SH-SY5Y (cell line): Measurements from ENCODE around the gene ANTXR2.

Experiments
- GATA2 ChIP-seq: IDR thresholded peaks from 2 replicates; pipeline ENCODE4 v1.6.1; 2011; ENCODE audit warnings: mild to moderate bottlenecking, low read depth, low read length
- GATA3 ChIP-seq: IDR thresholded peaks from 2 replicates; pipeline ENCODE4 v1.6.1; 2011; ENCODE audit warnings: low read depth, mild to moderate bottlenecking, low read length, moderate library complexity

- TF ChIP-seq GATA2 (no peak), GATA3 (no peak)
These were observed 38.2 kb upstream of the ANTXR2 start for GRCh38 chr4:80111276-80111675.
